HL-60 (cell line): ENCODE results near the gene OR8A1.

Experiments used
- POLR2AphosphoS5 ChIP-seq: IDR thresholded peaks from 2 replicates; pipeline ENCODE4 v1.6.1; 2012; ENCODE audit warnings: low read depth
- TF ChIP-seq, protein P1 (sequence below): IDR thresholded peaks from one replicate; pipeline ENCODE4 v1.5.1; 2011; ENCODE audit warnings: low read length, control low read depth, inconsistent platforms; ENCODE audit not compliant: insufficient read depth

GRCh38 chr11:124536520-124536919 is 33.3 kb upstream of the OR8A1 start:
- TF ChIP-seq, protein P1, sequence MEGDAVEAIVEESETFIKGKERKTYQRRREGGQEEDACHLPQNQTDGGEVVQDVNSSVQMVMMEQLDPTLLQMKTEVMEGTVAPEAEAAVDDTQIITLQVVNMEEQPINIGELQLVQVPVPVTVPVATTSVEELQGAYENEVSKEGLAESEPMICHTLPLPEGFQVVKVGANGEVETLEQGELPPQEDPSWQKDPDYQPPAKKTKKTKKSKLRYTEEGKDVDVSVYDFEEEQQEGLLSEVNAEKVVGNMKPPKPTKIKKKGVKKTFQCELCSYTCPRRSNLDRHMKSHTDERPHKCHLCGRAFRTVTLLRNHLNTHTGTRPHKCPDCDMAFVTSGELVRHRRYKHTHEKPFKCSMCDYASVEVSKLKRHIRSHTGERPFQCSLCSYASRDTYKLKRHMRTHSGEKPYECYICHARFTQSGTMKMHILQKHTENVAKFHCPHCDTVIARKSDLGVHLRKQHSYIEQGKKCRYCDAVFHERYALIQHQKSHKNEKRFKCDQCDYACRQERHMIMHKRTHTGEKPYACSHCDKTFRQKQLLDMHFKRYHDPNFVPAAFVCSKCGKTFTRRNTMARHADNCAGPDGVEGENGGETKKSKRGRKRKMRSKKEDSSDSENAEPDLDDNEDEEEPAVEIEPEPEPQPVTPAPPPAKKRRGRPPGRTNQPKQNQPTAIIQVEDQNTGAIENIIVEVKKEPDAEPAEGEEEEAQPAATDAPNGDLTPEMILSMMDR = peak; percentile 8
- TF ChIP-seq POLR2AphosphoS5 = no peak
